Upper lobe of right lung (tissue), 1 donor: Measurements from ENCODE around the gene CFAP54. TPM values are rescaled to one million over a fixed set of nuclear protein-coding genes. Genes with fewer than 3 reads are reported as not detected.

Experiments used
- ATAC-seq: fragments of 200-7000 bp; cut with Tn5 transposase; one replicate; pipeline ENCODE4 v1.9.1; 2020; ENCODE audit warnings: mild to moderate bottlenecking, moderate library complexity
- DNase-seq: peaks from one replicate; pipeline ENCODE4 v3.0.0-alpha.2; 2020
- H3K27ac ChIP-seq: fragments of 200-600 bp; one replicate; pipeline ENCODE4 v1.8.0; 2022
- H3K27me3 ChIP-seq: fragments of 200-600 bp; one replicate; pipeline ENCODE4 v1.8.0; 2022; ENCODE audit warnings: mild to moderate bottlenecking
- H3K36me3 ChIP-seq: fragments of 200-600 bp; one replicate; pipeline ENCODE4 v1.8.0; 2022
- H3K4me1 ChIP-seq: fragments of 200-600 bp; one replicate; pipeline ENCODE4 v1.8.0; 2022
- H3K4me3 ChIP-seq: fragments of 200-600 bp; one replicate; pipeline ENCODE4 v1.8.0; 2022; ENCODE audit warnings: mild to moderate bottlenecking
- H3K9me3 ChIP-seq: fragments of 200-600 bp; one replicate; pipeline ENCODE4 v1.8.0; 2022
- CTCF ChIP-seq: fragments of 200-600 bp; IDR thresholded peaks from one replicate; pipeline ENCODE4 v1.8.0; 2022; ENCODE audit warnings: antibody characterized with exemption
- intact Hi-C: fragments of 100-400 bp; cut with DNase I; formaldehyde crosslinking; loops from one replicate; pipeline ENCODE4 v1.11.0; 2022
- total RNA-seq: library from RNA; stranded (reverse); fragmentation: NEBNext Ultra II Directional; extraction: Animal tissue kit (Norgen Biotek cat#: 25700); gene quantifications from one replicate; pipeline ENCODE4 v1.2.1, GENCODE V29; 2021
- donor health status: DM: no; HTN: yes; CAD: no; lungs with severe emphysema.

Gene CFAP54
- total RNA-seq, 1 donor from 2014 or later = 0.75 TPM

- TF ChIP-seq CTCF = no peak
- ATAC-seq = no peak
- Histone ChIP-seq H3K4me1 (peaks cover 8% of the 10 kb centered on the region), H3K4me3 (no peak overlapping the region), H3K36me3 (no peaks in the 10 kb centered on the region), H3K27me3 (no peaks in the 10 kb centered on the region), H3K9me3 (no peaks in the 10 kb centered on the region), H3K27ac (peak overlapping the region; percentile 43)
- no peak for DNase-seq
- intact Hi-C loops = no loop called here
These were observed 42.1 kb upstream of the CFAP54 start for GRCh38 chr12:96447256-96447655.

- no peak for ATAC-seq
These were observed 41.1 kb upstream of the CFAP54 start for GRCh38 chr12:96448300-96448699.

GRCh38 chr12:96452261-96452922 is 37.0 kb upstream of the CFAP54 start:
- H3K27me3 ChIP-seq = no peaks in the 10 kb centered on the region
- no peaks in the 10 kb centered on the region for H3K36me3 ChIP-seq
- no peak overlapping the region for H3K27ac ChIP-seq
- DNase-seq = no peak
- H3K9me3 ChIP-seq = no peaks in the 10 kb centered on the region
- H3K4me1 ChIP-seq = peaks cover under 1% of the 10 kb centered on the region
- no peak for TF ChIP-seq CTCF
- intact Hi-C loops = no loop called here
- no peak for ATAC-seq
- H3K4me3 ChIP-seq = no peak overlapping the region

More at GRCh38 chr12:96448300-96448699, 41.1 kb upstream of the CFAP54 start:
- no peak overlapping the region for H3K4me3 ChIP-seq
- H3K27me3 ChIP-seq = no peaks in the 10 kb centered on the region
- intact Hi-C loops = no loop called here
- H3K9me3 ChIP-seq = no peaks in the 10 kb centered on the region
- no peak for TF ChIP-seq CTCF
- no peak for DNase-seq
- H3K36me3 ChIP-seq = no peaks in the 10 kb centered on the region
- H3K4me1 ChIP-seq = peaks cover 8% of the 10 kb centered on the region
- H3K27ac ChIP-seq = no peak overlapping the region

- Histone ChIP-seq H3K27ac (no peak overlapping the region), H3K4me3 (no peak overlapping the region), H3K9me3 (no peaks in the 10 kb centered on the region), H3K27me3 (no peaks in the 10 kb centered on the region), H3K36me3 (no peaks in the 10 kb centered on the region), H3K4me1 (no peaks in the 10 kb centered on the region)
- ATAC-seq (no peak), DNase-seq (no peak)
- intact Hi-C loops = no loop called here
- no peak for TF ChIP-seq CTCF
These were observed 35.0 kb upstream of the CFAP54 start for GRCh38 chr12:96454396-96454795.

- Histone ChIP-seq H3K4me3 (no peak overlapping the region), H3K27me3 (no peaks in the 10 kb centered on the region), H3K36me3 (no peaks in the 10 kb centered on the region), H3K4me1 (no peaks in the 10 kb centered on the region), H3K27ac (no peak overlapping the region), H3K9me3 (no peaks in the 10 kb centered on the region)
- intact Hi-C loops = no loop called here
- TF ChIP-seq CTCF = no peak
- no peak for DNase-seq
- peak; percentile 58 for ATAC-seq
These were observed 33.0 kb upstream of the CFAP54 start for GRCh38 chr12:96456265-96456974.
